Stimulated activated CD8-positive, alpha-beta memory T cell treated with anti-CD3 and anti-CD28 coated beads, Interleukin-12 subunit alpha, Interleukin-12 subunit beta, amount 100 ng/mL, for 1 hour (primary cell): ENCODE measurements around the gene MASTL.
"Not testable (repeated sequence)": the region's sequence is repeated elsewhere in the genome, so short reads cannot be mapped to it uniquely, and the experiment has no call there.

ENCODE experiments used
- DNase-seq: peaks from one replicate; pipeline ENCODE4 v3.0.0-alpha.2; 2020; ENCODE audit warnings: low read depth

Gene MASTL

DNA sequence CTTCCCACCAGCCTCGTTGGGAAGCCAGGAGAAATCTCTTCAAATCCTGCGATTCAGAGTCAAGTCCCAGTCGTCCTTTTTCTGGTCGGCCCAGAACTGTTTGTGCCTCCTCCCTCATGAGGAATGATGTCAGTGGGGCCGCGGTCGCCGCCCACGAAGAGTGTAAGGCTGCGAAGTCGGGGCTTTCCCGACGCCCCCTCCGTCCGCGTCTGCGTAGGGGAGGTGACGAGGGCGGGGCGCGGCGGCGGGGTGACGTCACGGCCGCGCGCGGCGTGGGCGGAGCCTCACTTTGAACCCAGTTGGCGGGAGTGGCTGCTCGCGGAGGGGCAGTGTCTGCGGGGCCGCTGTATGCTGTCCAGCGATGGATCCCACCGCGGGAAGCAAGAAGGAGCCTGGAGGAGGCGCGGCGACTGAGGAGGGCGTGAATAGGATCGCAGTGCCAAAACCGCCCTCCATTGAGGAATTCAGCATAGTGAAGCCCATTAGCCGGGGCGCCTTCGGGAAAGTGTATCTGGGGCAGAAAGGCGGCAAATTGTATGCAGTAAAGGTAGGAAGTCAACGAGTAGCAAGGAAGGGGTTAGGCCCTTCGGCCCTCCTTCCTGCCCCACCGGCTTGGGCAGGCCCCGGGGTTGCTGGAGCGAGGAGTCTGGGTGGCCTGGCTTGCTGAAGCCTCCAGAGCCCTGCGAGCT is at the start of gene MASTL:
MASTL (plus strand) TSS at position 287 of the 689 bp plus-strand sequence; CDS start at position 362, 75 bp downstream.
- DNase-seq = peak; percentile 91

DNA sequence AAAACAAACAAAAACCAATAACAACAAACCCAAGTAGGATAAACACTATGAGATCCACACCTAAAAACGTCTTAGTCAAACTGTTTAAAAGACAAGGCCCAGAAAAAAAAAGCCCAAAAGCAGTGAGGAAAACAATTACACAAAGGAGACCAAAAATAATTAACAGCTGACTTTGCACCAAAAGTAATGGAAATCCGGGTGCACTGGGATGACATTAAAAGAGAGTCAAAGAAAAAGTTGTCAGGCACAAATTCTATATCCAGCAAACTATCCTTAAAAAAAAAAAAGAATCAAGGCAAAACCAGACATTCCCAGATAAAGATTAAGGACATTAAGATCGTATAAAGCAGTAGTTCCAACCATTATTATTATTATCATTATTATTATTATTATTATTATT is 47.0 kb upstream of the MASTL start:
- DNase-seq = no peak

DNA sequence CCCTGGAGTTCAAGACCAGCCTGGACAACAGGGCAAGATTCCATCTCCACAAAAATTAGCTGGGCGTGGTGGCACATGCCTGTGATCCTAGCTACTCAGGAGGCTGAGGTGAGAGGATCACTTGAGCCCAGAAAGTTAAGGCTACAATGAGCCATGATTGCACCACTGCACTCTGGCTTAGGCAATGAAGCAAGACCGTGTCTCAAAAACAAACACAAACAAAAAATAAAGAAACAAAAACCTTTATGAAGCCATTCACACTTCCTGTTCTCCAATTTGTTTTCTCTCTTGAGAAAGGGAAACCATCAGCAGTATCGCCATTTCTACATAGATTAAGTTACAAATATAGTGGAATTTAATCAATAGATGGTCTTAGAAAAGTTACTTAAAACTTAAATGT is 20.8 kb upstream of the MASTL start:
- no peak for DNase-seq

DNA sequence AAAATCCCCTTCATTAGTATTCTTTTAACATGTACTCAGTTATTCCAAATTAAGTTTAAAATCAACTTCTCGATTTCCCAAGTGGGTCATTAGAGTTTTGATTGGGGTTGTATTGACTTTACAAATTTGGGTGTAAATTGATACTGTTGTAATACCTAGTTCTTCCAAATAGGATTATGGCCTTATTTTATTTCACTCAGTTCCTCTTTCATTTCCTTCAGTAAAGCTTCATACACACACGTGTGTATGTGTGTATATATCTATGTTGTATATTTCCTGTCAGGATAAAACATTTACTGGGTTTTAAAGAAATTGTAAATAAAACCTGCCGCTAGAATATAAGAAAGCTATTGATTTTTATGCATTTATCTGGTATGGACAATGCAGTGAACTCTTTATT is 16.9 kb upstream of the MASTL start:
- no peak for DNase-seq

DNA sequence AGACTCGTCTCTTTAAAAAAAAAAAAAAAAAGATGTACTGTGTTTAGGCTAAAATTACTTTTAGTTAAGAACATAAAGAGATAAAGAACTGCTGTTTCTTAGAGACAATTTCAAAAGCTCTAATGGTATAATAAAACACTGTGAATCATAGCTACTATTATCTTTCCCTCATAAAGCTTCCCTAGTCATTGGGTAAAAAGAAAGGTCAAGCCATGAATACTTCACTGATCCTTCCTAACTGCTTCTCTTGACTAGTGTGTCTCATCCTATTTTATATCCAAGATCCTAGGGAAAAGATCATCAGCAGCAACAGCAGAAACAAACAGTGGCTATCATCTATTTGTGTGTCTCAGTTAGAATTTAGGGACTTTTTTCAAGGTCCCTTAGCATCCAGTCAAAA is 11.5 kb upstream of the MASTL start:
- no peak for DNase-seq

DNA sequence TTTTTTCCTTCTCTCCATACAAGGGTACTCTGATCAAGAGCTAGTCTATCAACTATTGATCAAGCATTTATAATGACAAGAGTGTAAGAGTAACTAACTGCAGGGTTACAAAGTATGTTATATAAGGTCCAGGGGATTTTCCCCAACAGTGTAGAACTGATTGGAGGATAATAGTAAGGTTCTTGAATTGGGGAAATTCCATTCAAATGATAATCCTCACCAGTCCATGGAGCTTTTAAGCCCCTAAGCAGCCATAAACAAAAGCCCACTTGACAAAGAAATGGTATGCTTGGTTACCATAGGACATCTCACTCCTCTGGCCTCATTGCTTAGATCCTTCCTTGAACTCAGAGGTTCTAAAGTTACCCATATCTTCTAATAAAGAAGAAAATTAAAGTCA is 9.2 kb upstream of the MASTL start:
- DNase-seq = no peak

DNA sequence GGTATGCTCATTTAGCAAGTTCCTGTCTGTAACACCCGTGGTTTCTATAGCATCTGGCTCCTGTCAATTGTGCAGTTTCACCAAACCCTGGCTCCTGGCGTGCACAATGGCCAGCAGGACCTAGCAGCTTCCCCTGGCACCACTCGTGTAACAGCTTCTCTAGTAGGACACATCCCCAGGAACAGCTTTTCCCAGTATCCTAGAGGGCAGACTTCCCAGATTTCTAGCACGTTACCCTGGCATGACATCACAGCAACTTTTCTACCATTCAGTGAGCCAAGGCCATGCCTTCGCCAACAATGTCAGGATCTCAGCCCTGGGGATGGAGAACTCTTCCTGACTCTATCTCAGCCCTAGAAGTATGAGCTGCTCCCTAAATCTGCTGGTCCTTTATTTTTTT is 7.5 kb upstream of the MASTL start:
- no peak for DNase-seq

DNA sequence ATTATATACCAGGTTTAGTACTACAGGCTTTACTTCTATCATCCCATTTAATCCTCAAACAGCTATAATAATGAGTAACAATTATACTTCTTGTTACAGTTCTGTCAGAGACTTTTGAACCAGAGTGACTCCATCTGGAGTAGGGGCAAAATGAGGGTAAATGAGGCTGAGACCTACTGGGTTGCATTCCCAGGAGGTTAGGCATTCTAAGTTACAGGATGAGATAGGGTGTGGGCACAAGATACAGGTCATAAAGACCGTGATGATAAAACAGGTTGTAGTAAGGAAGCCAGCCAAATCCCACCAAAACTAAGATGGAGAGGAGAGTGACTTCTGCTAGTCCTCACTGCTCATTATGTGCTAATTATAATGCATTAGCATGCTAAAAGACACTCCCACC is 4.9 kb upstream of the MASTL start:
- no peak for DNase-seq

DNA sequence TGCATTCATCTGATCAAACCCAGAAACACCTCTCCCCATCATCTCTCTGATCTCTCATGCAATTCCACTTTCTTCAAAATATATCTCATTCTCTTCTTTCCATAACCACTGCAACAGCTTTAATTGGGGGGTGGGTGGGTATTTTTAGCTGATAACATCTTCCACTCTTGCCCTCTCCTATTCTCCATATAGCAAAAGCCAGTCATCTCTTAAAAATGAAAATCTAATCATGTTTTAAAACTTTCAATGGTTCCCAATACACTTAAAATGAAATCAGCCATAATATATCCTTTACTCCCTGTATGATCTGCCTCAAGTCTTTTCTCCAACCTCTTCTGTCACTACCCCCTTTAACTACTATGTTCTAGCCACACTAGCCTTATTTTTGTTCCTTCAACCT is 2.5 kb upstream of the MASTL start:
- DNase-seq = no peak

DNA sequence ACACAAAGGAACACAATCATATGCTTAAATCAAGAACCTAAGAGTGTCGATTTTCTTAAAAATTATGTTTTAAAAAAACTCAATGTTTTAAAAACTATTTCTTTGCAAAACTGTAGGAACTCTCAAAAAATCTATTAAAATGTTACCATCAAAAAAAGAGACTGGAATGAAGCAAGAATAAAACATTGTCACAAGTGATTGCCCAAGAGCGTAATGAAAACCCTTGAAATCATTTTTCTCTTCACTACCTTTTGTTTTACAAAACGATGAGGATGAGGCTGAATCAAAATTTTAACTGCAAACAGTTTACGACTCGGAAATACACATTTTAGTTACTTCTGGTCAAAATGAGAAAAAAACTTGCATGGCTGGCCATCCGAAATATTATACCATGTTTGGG is 1.8 kb upstream of the MASTL start:
- no peak for DNase-seq

DNA sequence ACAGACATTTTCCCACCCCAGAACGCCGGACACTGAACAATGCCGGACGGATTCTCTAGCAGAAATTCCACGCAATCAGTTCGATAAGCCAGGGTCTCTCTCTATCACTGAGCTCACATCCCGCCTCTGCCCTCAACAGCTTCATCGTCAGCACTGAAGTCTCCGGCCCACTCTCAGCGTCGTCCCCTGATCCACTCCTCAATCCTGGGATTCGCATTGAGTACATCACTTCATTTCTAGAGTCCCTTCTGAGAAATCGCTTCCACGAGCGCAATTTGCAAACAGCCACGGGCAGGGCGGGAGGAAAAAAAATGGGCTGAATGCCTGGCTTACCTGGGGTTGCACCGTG is 1.3 kb upstream of the MASTL start:
- no peak for DNase-seq

DNA sequence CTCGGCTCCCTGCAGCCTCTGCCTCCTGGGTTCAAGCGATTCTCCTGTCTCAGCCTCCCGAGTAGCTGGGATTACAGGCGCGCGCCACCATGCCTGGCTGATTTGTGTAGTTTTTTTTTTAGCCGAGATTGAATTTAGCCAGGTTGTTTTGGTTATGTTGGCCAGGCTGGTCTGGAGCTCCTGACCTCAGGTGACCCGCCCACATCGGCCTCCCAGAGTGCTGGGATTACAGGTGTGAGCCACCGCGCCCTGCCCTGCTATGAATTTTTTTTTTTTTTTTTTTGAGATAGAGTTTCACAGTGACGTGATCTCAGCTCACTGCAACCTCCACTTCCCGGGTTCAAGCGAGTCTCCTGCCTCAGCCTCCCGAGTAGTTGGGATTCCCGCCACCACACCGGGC is 1.4 kb downstream of the MASTL start:
- DNase-seq = not testable (repeated sequence)

DNA sequence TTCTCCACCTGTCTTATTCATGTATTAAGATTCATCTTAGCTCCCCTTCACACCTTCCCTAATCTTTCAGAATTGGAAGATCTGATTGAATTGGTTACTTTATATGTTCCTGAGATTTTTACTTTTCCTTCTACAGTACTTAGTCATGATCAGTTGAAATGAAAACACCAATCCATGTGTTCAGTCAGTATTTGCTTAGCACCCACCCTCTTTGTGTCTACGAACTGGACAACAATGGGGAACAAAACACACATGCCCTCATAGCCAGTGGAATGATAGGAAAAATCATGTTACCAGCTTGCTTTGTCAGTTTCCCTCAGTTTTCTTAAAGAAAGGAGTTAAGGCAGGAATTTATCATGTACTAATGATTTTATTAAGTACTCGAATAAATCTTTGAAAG is 2.0 kb downstream of the MASTL start:
- DNase-seq = no peak

DNA sequence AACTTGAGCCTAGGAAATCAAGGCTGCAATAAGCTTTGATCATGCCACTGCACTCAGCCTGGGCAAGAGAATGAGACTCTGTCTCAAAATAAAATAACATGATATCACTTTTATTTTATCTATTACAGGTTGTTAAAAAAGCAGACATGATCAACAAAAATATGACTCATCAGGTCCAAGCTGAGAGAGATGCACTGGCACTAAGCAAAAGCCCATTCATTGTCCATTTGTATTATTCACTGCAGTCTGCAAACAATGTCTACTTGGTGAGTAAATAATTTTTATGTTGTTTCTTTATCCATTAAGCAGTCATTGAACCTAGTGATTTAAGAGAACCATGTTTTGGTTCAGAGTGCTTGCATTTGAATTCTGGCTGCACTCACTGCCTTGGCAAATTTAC is 3.3 kb downstream of the MASTL start:
- no peak for DNase-seq

DNA sequence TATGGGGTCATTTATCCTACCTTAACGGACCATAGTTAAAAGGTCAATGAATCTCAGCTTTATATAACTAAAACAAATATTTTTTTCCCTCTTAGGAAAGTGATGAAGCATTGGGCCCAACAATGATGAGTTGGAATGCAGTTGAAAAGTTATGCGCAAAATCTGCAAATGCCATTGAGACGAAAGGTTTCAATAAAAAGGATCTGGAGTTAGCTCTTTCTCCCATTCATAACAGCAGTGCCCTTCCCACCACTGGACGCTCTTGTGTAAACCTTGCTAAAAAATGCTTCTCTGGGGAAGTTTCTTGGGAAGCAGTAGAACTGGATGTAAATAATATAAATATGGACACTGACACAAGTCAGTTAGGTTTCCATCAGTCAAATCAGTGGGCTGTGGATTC is 14.7 kb downstream of the MASTL start:
- DNase-seq = no peak

DNA sequence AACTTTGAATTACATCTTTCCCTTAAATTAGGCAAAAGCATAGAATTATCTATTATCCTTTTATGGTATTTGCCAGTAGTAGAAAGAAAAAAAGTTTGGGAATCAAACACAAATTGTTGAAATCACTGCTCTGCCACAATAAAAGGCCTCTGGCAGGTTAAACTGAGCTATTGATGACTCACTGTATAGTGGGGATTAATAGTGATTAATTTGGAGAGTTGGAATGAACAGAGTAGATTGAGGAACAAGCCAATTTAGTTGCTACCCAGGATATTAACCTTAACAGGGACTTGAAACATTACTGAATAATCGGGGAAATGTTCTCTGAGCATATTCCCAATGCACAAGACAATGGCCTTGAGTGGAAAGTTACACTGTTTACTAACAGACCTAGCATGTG is 33.1 kb downstream of the MASTL start:
- DNase-seq = no peak

DNA sequence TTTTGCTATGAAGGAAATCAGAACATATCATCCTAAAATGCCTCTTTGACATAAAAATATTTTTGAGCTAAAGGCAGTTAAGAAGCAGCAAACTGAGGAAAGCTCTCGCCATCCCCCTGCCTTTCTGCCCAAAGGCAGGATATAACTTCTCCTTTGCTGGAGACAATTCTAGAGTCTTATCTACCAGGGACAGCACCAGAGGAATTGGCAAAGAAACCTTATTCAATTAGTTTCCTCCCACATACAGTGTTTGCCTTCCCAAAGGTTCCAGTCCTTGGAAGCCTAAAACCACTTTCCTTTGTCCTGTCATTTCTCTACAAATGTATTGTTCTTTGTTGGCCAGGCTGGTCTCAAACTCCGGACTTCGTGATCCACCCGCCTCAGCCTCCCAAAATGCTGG is 33.7 kb downstream of the MASTL start:
- DNase-seq = no peak

DNA sequence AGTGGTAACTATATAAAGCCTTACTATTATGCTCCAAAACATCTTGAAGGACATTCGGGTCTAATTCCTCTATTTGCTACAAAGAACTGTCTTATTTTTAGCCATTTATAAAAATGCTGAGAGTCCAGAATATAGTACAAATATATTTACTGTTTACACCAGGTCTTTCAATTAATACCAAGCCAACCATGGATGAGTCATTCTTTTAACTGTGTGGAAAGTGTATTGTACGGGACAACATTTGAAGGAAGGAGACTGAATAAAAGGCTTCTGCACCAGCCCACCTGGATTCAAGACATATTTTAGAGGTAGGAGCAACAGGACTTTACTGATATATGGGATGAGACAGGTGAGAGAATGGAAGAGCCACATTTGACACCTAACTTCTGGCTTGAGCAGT is 35.4 kb downstream of the MASTL start:
- no peak for DNase-seq

DNA sequence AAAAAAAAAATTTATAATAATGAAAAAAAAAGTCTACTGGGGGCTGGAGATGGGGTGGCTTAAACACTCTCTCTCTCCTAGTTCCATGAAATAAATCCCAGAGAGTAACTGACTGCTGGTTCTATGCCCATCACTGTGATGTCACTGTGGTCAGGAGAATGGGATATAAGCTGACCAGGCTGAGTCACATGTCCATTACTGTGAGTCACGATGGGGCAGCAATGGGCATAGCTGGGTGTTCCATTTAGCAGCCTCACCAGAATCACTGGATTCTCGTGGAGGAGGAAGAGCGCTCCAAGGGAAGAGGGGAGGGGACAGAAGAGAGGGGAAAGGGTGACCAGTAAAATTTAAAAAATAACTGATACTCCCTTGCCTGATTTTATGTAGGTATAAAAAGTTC is 37.1 kb downstream of the MASTL start:
- no peak for DNase-seq

DNA sequence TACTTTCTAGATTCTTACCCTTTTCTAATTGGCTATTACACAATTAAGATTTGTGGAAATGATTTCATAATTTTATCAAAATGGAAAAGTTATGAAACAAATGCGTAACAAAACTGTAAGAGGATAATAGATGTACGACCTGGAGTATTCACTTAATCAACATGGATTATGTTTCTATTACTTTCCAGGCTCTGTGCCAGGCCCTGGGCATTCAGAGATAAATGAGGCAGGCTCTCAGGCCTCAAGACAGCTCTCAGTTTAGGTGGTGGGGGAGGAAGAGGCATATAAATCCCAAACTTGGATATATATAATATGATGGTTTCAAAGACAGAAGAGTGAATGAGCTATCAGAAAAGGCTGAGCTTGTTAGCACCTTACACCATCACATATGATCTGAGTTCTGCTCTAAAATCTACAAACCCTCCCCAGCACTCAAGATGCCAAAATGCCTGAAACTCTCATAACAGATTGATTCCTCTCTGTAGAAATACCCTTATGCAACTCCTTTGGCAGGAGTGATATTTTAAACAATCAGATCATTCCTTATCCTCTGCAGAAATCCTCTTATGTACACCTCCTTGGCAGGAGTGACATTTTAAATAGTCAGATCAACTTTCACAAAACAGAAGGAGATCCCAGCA is 42.9 kb downstream of the MASTL start:
- no peak for DNase-seq

DNA sequence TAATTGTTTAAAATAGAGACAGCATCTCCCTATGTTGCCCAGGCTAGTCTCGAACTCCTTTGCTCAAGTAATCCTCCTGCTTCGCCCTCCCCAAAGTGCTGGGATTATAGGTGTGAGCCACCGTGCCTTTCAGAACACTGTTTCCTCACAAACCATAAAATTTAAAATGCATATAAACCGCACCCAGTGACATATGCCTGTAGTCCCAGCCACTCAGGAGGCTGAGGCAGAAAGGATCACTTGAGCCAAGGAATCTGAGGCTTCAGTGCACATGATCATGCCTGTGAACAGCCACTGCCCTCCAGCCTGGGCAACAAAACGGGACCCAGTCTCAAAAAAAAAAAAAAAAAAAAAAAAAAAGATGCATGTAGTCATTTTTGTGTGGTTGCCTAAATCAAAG is 48.7 kb downstream of the MASTL start:
- DNase-seq = no peak

DNA sequence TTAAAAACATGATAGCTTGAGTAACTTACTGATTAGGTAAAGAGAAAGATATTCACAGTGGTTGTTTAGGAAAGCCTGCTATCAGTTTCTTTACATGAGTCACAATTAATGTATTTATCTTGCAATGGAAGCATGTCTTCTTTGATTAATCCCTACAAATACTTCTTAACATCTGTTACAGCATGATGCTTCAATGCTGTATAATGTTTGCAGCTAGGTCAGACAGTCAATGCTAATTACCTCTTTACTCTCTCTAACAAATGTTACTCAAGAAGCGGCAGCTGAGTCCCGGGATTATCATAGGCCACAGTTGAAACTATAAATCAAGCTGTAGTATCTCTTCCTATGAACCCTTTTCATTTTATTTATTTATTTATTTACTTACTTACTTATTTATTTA is 52.2 kb downstream of the MASTL start:
- DNase-seq = no peak

DNA sequence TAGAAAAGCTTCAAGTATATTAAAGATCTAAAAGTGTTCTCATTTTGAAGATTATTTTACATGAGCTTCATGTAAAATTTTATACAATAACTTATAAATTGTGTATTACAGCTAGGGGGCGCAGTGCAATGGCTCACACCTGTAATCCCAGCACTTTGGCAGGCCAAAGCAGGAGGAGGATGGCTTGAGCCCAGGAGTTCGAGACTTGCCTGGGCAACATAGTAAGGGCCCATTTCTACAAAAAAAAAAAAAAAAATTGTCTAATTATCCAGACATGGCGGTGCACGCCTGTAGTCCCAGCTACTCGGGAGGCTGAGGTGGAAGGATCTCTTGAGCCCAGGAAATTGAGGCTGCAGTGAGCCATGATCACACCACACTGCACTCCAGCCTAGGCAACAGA is 68.8 kb downstream of the MASTL start:
- peak; percentile 26 for DNase-seq

DNA sequence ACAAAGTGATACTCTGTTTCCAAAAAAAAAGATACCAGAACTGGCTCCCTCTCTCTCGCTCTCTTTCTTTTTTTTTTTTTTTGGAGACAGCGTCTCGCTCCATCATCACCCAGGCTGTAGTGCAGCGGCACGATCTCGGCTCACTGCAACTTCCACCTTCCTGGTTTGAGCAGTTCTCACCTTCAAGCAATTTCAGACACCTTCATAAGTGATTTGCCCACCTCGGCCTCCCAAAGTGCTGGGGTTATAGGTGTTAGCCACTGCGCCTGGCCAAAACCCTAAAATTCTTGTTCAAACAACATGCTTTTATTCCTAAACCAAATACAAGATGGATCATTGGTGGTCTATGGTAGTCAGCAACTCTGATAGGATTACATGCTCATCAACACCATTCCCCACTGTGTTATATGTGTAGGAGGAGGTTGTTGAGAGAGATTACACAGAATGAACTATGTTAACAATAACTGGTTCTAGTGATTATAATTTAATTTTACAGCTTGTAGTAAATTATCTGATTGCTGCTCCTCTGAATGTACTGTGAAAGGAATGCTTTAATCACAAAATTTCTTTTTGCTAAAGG is 69.9 kb downstream of the MASTL start:
- peak; percentile 1 for DNase-seq
